LNCAP (cell line): Measurements from ENCODE around the gene DPAGT1.

Source experiments
- CTCF ChIP-seq: fragments of 450-650 bp; IDR thresholded peaks from 2 replicates; pipeline ENCODE4 v1.5.1; 2017; ENCODE audit warnings: mild to moderate bottlenecking

The DPAGT1 gene

GRCh38 chr11:119107538-119108145 is 6.0 kb upstream of the DPAGT1 start:
- no peak for TF ChIP-seq CTCF

GRCh38 chr11:119106564-119107537 is 5.2 kb upstream of the DPAGT1 start, which contains the start of gene C2CD2L:
Gene C2CD2L (plus strand): TSS chr11:119107344. CDS start chr11:119107742, 398 bp downstream.
- TF ChIP-seq CTCF: no peak

- TF ChIP-seq CTCF: no peak
Observed at GRCh38 chr11:119103793-119104192, 2.1 kb upstream of the DPAGT1 start.

GRCh38 chr11:119100994-119101758 is 477 bp downstream of the DPAGT1 start:
- no peak for TF ChIP-seq CTCF

- TF ChIP-seq CTCF: peak; percentile 59
Observed at GRCh38 chr11:119100246-119100970, 1.2 kb downstream of the DPAGT1 start.

- TF ChIP-seq CTCF: no peak
Observed at GRCh38 chr11:119099711-119100110, 1.9 kb downstream of the DPAGT1 start.
